ENCODE measurements around the gene ADAM17. TPM values are rescaled to one million over a fixed set of nuclear protein-coding genes. Genes with fewer than 3 reads are reported as not detected.

The ADAM17 gene
- total and polyA plus RNA-seq, 2 of the 13 experiments (the other 11 are each of a cell fraction or from before 2014, with no cell fraction given) = 6.5 to 33.4 TPM

GRCh38 chr2:9555297-9556120, at the start of gene ADAM17 (continued):
- TF ChIP-seq NR3C1 (CRISPR knock-in tag; IDR thresholded peaks at IDR 0.05) (no peak), DZIP1 (CRISPR knock-in tag; IDR thresholded peaks at IDR 0.05) (peak; percentile 31), ZFAT (CRISPR knock-in tag; conservative IDR thresholded peaks at IDR 0.05) (no peak; the same call in 1 of the 2 replicates), TCF12 (IDR thresholded peaks at IDR 0.05) (no peak), TCF12 (CRISPR knock-in tag; IDR thresholded peaks at IDR 0.05) (no peak; the same call in 1 of the 2 replicates), ETV5 (CRISPR knock-in tag; IDR thresholded peaks at IDR 0.05; ENCODE audit: borderline replicate concordance) (peak; percentile 92), ZNF790 (CRISPR knock-in tag; IDR thresholded peaks at IDR 0.05; ENCODE audit: borderline replicate concordance) (peak; percentile 92; the same call in 1 of the 2 replicates), NBN (conservative IDR thresholded peaks at IDR 0.05) (no peak), FOXK1 (CRISPR knock-in tag; IDR thresholded peaks at IDR 0.05; ENCODE audit: borderline replicate concordance, low read depth) (peak; percentile 36; the same call in 1 of the 2 replicates), CENPT (CRISPR knock-in tag; IDR thresholded peaks at IDR 0.05; ENCODE audit: low read depth) (peak; percentile 95), RAD51 (IDR thresholded peaks at IDR 0.05; ENCODE audit: borderline replicate concordance) (no peak), ELF4 (CRISPR knock-in tag; IDR thresholded peaks at IDR 0.05; ENCODE audit: borderline replicate concordance) (peak; percentile 76; the same call in 1 of the 2 replicates), DPF2 (CRISPR knock-in tag; IDR thresholded peaks at IDR 0.05; ENCODE audit: borderline replicate concordance, low read depth) (no peak), HDAC1 (CRISPR knock-in tag; IDR thresholded peaks at IDR 0.05) (peak; percentile 87), ZKSCAN5 (CRISPR knock-in tag; IDR thresholded peaks at IDR 0.05) (peak; percentile 43; the same call in 1 of the 2 replicates), HIVEP1 (CRISPR knock-in tag; IDR thresholded peaks at IDR 0.05) (peak; percentile 73; the same call in 1 of the 2 replicates), HNRNPUL1 (IDR thresholded peaks at IDR 0.05; ENCODE audit: low read depth, low read length) (peak; percentile 41; the same call in 1 of the 2 replicates), SNAPC4 (CRISPR knock-in tag; IDR thresholded peaks at IDR 0.05) (peak; percentile 94), ZNF678 (CRISPR knock-in tag; IDR thresholded peaks at IDR 0.05) (no peak; the same call in none of the 2 replicates), WIZ (CRISPR knock-in tag; IDR thresholded peaks at IDR 0.05) (peak; percentile 86; the same call in 1 of the 2 replicates), MATR3 (CRISPR knock-in tag; IDR thresholded peaks at IDR 0.05) (no peak), SRY (CRISPR knock-in tag; IDR thresholded peaks at IDR 0.05) (peak; percentile 80)
